IPS DF 4.7 (cell line): ENCODE measurements around the gene CD2.
"Not testable (repeated sequence)": the region's sequence is repeated elsewhere in the genome, so short reads cannot be mapped to it uniquely, and the experiment has no call there.

ENCODE experiments used
- DNase-seq: peaks from one replicate; pipeline ENCODE4 v3.0.0-alpha.2; 2013; ENCODE audit warnings: low spot score; ENCODE audit errors: extremely low read depth

CD2 gene

GRCh38 chr1:116731439-116731838, 22.8 kb upstream of the CD2 start:
- DNase-seq, result no peak

DNA sequence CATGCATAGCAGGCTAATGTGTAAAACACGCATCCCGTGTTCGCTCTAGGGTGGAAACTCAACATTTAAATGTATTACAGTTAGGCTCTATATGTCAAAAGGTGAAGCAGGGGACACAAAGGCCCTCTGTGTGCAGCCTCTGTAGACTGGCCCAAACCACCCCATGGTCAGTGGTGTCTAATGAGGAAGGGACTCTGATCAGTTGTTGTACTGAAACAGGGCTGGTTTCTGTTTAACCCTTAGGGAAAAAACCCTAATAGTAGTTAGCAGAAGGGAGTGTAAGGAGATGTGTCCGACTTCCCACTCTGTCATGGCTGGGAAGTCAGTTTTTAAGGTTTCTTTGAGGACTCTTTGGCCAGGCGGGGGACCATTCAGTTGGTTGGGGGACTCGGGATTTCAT, 21.5 kb upstream of the CD2 start:
- no peak for DNase-seq

- no peak for DNase-seq
Measured at GRCh38 chr1:116733476-116734365, 20.5 kb upstream of the CD2 start.

DNA sequence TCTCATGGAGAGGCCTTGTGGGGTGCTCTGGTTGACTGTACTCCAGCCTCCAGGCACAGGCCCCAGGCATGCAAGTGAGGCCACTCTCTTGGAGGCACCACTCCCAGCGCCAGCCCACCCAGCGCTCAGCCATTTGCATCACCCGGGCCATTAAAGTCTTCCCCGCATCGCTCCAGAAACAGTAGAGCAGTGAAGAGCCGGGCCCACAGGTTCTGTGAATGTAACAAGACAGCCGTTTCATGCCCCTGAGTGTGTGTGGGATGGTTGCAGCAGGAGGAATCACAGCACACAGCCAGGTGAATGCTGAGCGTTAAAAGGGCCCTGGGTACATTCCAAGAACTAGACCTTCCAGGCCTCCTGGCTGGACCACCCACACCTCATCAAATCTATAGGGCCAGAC, 19.0 kb upstream of the CD2 start:
- DNase-seq, result no peak

GRCh38 chr1:116737020-116737854, 17.0 kb upstream of the CD2 start:
- no peak for DNase-seq

- no peak for DNase-seq
Measured at GRCh38 chr1:116737855-116738321, 16.3 kb upstream of the CD2 start.

DNA sequence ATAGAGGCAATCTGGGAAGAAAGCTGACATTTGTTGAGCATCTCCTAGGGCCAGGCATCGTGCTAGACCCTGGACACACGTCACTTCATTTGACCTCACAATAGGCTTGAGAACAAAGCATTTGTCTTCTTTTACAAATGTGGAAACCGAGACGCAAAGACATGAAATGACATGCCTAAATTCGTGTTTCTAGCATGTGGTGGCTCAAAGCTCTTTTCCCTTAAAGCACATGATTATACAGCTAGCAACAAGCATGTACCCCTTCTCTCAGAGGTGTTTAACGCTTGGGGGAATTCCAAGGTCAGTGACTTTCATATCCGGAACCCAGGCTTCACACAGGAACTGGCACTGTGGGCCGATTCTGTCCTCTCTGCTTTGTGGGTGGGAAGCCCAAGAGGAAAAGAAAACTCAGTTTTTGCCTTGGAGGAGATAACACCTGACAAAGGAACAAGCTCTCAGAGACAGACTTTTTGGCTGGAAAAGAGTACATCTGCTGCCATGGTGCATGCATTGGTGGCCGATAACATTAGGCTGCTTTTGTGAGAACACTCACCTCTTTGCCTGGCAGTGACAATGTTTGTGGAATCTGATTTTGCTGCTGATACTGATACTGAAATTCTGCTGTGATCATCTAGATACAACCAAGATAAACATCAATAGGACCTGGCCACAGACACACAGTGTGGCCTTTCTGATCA, 15.4 kb upstream of the CD2 start:
- DNase-seq, result no peak

- no peak for DNase-seq
Measured at GRCh38 chr1:116739371-116740012, 14.7 kb upstream of the CD2 start.

- DNase-seq, result no peak
Measured at GRCh38 chr1:116740296-116740695, 13.9 kb upstream of the CD2 start.

GRCh38 chr1:116740746-116741145, 13.5 kb upstream of the CD2 start:
- no peak for DNase-seq

- DNase-seq, result no peak
Measured at GRCh38 chr1:116741836-116742565, 12.2 kb upstream of the CD2 start.

GRCh38 chr1:116743535-116743934, 10.7 kb upstream of the CD2 start:
- DNase-seq, result no peak

DNA sequence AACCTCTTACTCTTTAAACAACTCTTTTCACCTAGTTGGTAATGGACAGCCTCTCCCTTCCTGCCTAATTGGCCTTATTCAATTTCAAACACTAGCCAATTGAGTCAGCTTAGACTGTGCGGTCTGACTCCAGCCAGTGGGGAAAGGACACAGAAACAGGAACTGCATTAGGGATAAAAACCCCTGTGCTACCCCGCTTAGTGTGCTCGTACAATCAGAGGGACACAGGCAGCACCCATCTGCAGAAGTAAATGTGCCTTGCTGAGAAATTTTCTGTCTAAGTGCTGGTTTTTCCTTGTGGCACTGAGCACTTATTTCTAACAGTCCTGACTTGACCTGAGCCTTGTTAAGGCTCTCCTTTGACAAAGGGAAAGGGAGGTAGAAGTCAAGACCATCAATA, 6.0 kb upstream of the CD2 start:
- no peak for DNase-seq

DNA sequence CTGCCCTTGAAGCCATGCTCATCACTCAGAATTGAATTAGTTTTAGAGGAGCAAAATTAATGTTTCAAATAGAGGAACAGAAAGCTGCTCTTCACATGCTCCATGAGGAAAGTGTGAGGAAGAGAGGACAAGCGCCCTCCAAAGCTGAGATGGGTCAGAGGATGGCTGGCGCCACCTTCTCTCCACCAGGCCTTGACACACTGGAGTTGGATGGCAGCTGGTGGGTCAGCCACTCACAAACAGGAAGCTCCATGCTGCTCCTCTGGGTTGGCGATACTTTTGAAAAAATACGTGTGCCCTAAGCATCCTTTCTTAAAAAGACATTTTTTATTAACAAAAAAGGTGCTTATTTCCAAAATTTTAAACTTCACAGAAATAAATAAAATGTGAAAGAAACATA, 3.1 kb upstream of the CD2 start:
- no peak for DNase-seq

- no peak for DNase-seq
Measured at GRCh38 chr1:116751621-116752020, 2.6 kb upstream of the CD2 start.

- DNase-seq, result no peak
Measured at GRCh38 chr1:116753312-116753711, 918 bp upstream of the CD2 start.

- DNase-seq, result no peak
Measured at GRCh38 chr1:116755066-116755465, 836 bp downstream of the CD2 start.

GRCh38 chr1:116755681-116756080, 1.5 kb downstream of the CD2 start:
- DNase-seq, result no peak

DNA sequence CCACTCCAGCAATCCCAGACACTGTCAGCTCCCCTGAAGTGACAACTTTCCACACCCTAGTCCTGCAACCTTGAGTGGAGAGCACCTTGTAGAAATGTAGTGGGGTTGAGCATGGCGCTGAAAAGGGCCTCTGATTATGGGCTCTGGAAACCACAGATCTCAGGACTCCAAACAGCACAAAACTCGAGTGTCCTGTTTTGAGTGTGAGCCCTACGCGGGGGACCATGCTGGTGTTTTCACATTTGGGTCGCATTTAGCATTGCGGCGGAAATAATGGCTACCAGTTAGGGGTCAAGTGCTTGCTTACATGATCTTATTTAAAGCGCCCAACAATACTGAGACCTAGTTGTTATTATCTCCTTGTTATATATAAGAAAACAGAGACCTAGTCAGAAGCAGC, 1.9 kb downstream of the CD2 start:
- not testable (repeated sequence) for DNase-seq

DNA sequence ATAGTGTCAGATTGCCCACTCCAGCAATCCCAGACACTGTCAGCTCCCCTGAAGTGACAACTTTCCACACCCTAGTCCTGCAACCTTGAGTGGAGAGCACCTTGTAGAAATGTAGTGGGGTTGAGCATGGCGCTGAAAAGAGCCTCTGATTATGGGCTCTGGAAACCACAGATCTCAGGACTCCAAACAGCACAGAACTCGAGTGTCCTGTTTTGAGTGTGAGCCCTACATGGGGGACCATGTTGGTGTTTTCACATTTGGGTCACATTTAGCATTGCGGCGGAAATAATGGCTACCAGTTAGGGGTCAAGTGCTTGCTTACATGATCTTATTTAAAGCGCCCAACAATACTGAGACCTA, 4.2 kb downstream of the CD2 start:
- not testable (repeated sequence) for DNase-seq

DNA sequence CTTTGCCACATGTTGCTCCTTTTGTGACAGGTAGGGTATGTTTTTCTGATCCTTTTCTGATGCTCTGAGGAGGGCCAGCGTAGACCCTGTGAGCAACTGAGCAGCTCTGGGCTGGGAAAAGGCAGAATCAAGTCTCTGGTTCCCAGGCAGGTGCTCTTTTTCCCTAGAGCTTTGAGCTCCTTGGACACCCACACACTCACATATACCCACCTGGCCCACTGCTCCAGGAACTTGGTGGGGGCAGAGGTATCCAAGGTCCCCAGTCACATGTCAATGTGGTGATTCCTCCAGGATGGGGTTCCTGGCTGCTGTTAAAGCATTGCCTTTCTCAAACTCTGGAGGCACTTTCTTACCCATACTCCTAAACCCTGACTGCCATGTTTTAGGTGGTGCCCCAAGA, 5.4 kb downstream of the CD2 start:
- no peak for DNase-seq
